CD4-positive, alpha-beta T cell treated with Interleukin-4 for 4 hours (primary cell): Measurements from ENCODE around the gene FUCA1.

Experiments used
- DNase-seq: peaks from one replicate; pipeline ENCODE4 v3.0.0-alpha.2; 2020

FUCA1 gene

DNA sequence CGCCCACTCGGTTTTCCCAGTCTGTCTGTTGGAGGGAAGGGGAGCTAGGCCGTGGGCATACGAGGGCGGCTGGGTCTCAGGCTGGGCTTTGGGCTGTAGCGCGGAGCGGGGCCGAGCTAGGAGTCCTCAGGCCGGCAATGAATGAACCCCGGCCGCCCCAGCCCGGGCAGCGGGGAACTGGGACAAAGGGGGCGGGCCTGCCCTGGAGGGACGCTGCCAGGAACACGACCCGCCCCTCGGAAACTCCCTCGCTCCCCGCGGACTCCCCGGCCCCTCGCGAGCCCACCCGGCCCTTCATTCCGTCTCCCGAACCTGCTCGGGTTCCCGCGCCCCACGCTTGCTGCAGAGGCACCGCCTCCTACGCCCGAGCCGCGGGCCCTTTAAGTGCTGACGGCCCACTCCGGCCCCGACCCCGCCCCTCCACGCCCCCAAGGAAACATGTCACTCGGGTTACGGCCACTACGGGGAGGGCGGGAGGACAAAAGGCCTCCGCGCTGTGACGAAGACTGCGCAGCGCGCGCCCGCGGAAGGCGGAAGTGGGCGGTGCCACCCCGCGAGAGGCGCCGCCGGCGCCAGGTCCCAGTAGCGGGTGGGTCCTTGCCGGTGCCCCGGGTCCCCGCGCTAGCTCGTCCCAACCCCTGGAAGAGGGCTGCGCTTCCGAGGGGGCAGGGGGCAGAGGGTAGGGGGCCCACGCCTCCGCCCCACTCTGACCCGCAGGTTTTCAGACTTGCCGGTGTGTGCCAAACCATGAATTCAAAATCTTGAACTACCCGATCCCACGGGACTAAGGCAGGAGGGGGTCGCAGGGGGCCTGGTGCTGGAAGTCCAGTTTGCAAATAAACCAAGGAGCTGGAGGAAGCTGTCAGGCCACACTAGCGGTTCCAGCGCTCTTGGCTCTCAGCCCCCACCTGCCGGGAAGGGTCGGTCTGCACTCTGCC, 67.4 kb downstream of the FUCA1 start, which contains the start of gene GALE:
TSS of gene GALE (minus strand) at position 355 of the 938 bp plus-strand sequence. CDS start 1,747 bp downstream, outside the sequence.
- peak; percentile 97 for DNase-seq

GRCh38 chr1:23799570-23800399, 68.3 kb downstream of the FUCA1 start:
- DNase-seq, result peak; percentile 46

DNA sequence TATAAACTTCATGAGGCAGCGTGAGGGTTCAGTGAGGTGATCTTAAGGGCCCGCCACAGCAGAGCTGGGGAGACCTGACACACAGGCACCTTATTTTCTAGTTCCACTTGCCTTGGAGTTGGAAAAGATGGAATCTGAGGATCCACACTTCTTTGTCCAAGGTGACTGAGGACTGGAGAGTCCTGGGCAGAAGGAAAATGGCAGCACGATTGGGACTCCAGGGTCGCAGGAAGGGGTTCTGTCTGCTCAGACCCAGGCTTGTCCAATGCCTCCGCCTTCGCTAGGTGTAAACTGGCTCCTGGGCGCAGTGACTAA, 68.9 kb downstream of the FUCA1 start:
- DNase-seq, result no peak

DNA sequence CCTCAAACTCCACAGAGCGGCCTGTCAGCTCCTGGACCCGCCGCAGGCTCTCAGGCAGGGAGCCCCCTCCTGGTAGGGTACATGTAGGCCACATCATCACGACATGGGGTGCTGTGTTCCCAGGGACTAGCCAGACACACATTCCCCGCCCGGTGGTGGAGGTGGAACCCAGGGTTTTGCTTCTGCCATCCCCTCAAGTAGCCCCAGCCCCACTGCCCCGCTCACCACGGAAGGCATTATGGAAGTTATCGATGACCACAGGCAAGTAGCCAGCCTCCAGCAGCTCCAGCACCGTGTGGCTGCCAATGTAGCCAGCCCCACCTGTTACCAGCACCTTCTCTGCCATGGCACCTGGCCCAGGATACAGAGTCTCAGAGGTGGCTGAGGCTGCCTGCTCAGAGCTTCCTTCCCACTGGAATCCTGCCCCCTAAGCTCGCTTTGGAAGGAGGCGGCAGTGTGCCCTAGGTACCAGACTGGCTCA, 69.4 kb downstream of the FUCA1 start:
- DNase-seq, result no peak

- DNase-seq, result no peak
Observed at GRCh38 chr1:23797478-23798448, 70.3 kb downstream of the FUCA1 start.

DNA sequence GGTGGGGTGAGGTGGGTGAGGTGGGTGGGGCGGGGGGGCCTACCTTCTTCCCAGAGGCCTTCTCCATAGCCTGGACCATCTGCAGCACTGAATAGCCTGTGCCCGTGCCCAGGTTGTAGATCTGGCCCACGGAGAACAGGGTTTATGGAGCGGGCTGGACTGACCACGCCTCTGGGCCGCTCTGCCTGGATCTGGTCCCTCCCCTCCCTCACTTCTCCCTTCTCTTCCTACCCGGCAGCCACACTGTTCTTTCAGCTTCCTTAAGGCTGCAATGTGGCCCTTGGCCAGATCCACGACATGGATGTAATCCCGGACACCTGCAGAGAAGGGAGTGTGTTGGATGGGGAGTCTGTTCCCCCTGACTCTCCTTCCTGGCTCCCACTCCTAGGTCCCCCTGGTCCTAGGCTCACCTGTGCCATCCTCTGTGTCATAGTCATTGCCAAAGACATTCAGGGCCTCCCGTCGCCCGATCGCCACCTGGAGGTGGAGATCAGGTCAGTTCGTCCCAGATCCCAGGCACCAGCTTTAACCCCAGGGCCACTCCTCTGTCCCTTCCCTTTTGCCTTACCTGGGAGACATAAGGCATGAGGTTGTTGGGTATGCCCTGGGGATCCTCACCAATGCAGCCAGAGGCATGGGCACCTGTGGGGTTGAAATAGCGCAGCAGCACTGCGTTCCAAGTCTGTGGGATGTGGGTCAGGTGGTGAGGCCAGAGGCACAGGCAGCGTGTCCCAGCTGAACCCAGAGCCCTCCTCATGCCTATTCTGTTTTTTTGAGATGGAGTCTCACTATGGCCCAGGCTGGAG, 71.4 kb downstream of the FUCA1 start:
- no peak for DNase-seq

- DNase-seq, result no peak
Observed at GRCh38 chr1:23795676-23796465, 72.2 kb downstream of the FUCA1 start.
